Motor neuron (in vitro differentiated cells): ENCODE data around the gene EHMT1. TPM values are rescaled to one million over a fixed set of nuclear protein-coding genes. Genes with fewer than 3 reads are reported as not detected.
A peak's percentile ranks its signal among the peaks of the same experiment; 100 is the strongest.
"Not testable (repeated sequence)": the region's sequence is repeated elsewhere in the genome, so short reads cannot be mapped to it uniquely, and the experiment has no call there.

Source experiments
- ATAC-seq, 8 experiments: fragments of 200-7000 bp; cut with Tn5 transposase; replicated peaks in 6 of 8; 2 replicates each; pipeline ENCODE4 v1.8.0; 2021; ENCODE audit warnings: mild to moderate bottlenecking in 8 of 8, moderate library complexity in 8 of 8
- H3K27ac ChIP-seq, 2 donors: fragments of 250-450 bp; sonication (Bioruptor Pico); 2 replicates each; pipeline ENCODE4 v1.9.0; 2021; ENCODE audit warnings: antibody characterized with exemption in 2 of 2, mild to moderate bottlenecking in 2 of 2, moderate library complexity in 1 of 2
- H3K4me1 ChIP-seq, 2 donors: fragments of 250-450 bp; sonication (Bioruptor Pico); replicated peaks in 1 of 2; 2 replicates each; pipeline ENCODE4 v1.6.1; 2021; ENCODE audit warnings: antibody characterized with exemption in 2 of 2, mild to moderate bottlenecking in 2 of 2, moderate library complexity in 1 of 2
- H3K4me3 ChIP-seq, 5 donors: fragments of 250-450 bp; sonication (Bioruptor Pico); 2 replicates each; pipeline ENCODE4 v1.9.0; 2021; ENCODE audit warnings: antibody characterized with exemption in 5 of 5, mild to moderate bottlenecking in 5 of 5, moderate library complexity in 4 of 5
- WGBS, 10 experiments: fragments of 450-650 bp; shearing (Covaris generic); methylation state at CpG; one replicate each; pipeline ENCODE4 v1.0.0; 2022; 5-methylcytosine and 5-hydroxymethylcytosine counted together
- in situ Hi-C, 9 experiments: fragments of 400-800 bp; cut with MboI; loops; one replicate each; pipeline ENCODE4 v1.15.0; 2021; ENCODE audit warnings: low sequenced_read_pairs in 9 of 9, low pct_unique_long_range_greater_than_20kb in 2 of 9; ENCODE audit not compliant: unreplicated experiment in 9 of 9
- total RNA-seq, 8 experiments: library from RNA; unstranded; fragments of 300-600 nt; gene quantifications; 2 replicates each; pipeline versions ENCODE4 v1.2.3 to v1.2.4, GENCODE V29; 2022

The EHMT1 gene
- total RNA-seq, 8 experiments from 2014 or later = 25.0 to 90.6 (median 42.6) TPM

DNA sequence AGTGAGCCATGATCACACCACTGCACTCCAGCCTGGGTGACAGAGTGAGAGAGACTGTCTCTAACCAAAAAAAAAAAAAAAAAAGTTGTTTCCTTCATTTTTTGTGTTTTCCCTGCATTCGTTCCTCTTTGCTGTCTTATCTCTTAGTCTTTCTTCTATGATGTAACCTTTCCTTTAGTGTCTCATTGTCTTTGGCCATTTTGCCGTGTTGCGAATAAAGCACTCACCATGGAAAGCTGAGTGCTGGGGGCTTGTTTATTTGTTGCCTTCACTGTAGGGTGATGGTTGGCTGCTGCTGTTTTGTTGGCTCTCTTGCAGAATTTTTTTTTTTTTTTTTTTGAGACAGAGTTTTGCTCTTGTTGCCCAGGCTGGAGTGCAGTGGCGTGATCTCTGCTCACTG lies 7.7 kb downstream of the EHMT1 start:
- no peak overlapping the region for H3K4me3 ChIP-seq
- no peak overlapping the region for H3K27ac ChIP-seq
- H3K4me1 ChIP-seq = peaks cover 1 to 2% of the 10 kb centered on the region in 2 donors
- WGBS, 10 experiments = 71 to 100% (median 100%) methylated on average over 1 to 4 of the region's 4 CpGs
- in situ Hi-C loops = loop anchor here in 1 of 9 experiments (10.0 kb wide), 1 partner anchor 58 kb away; no protein-coding TSS in a partner anchor
- no peak for ATAC-seq

GRCh38 chr9:137627406-137627805 lies 8.6 kb downstream of the EHMT1 start:
- WGBS, 10 experiments = 88 to 100% (median 100%) methylated on average over 1 to 8 of the region's 14 CpGs; no CpG with 5 or more reads in 1 of the 10 experiments
- in situ Hi-C loops = loop anchor here in 1 of 9 experiments (10.0 kb wide), 1 partner anchor 57 kb away; no protein-coding TSS in a partner anchor
- not testable (repeated sequence) for H3K4me1 ChIP-seq, H3K27ac ChIP-seq, ATAC-seq, H3K4me3 ChIP-seq

GRCh38 chr9:137630126-137630525 lies 11.3 kb downstream of the EHMT1 start:
- H3K27ac ChIP-seq = no peak overlapping the region
- in situ Hi-C loops = no loop called here
- 50 to 100% (median 86%) methylated on average over 1 of the region's 1 CpG; no CpG with 5 or more reads in 3 of the 10 experiments for WGBS, 10 experiments

DNA sequence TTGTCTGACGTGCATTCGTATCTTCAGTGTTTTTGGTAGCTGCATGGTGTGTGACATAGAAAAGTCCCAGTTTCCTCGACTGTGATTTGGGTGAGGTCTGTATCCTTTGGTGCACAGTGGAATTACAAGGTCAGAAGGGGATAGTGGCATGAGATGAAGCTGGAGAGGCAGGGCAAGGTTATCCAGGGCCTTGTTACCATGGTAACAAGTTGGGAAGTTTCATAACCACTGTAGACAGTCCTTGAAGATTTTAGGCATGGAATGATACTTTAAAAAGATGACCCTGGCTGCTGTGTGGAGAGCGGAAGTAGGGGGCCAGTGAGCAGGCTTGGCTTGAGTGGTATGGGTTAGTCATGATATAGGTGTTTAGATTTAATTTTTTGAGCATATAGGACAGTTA lies 11.9 kb downstream of the EHMT1 start:
- ATAC-seq = peak in 1 of 8 experiments; percentile 34
- peaks cover 0 to 2% of the 10 kb centered on the region in 2 donors for H3K4me1 ChIP-seq
- WGBS, 10 experiments = 50 to 100% (median 80%) methylated on average over 1 to 4 of the region's 4 CpGs; no CpG with 5 or more reads in 3 of the 10 experiments
- H3K4me3 ChIP-seq = no peak overlapping the region
- no peak overlapping the region for H3K27ac ChIP-seq
- in situ Hi-C loops = no loop called here

More at GRCh38 chr9:137630126-137630525, 11.3 kb downstream of the EHMT1 start:
- peaks cover 0 to 2% of the 10 kb centered on the region in 2 donors for H3K4me1 ChIP-seq
- H3K4me3 ChIP-seq = no peak overlapping the region
- no peak for ATAC-seq

GRCh38 chr9:137631345-137632229 lies 12.8 kb downstream of the EHMT1 start:
- ATAC-seq = peak in 2 of 8 experiments; percentile 58 to 62
- WGBS, 10 experiments = 83 to 100% (median 93%) methylated on average over 1 to 6 of the region's 16 CpGs
- Histone ChIP-seq H3K27ac (no peak overlapping the region), H3K4me3 (no peak overlapping the region), H3K4me1 (peaks cover 0 to 2% of the 10 kb centered on the region in 2 donors)
- in situ Hi-C loops = no loop called here

- Histone ChIP-seq H3K4me3 (no peak overlapping the region), H3K4me1 (peaks cover 0 to 2% of the 10 kb centered on the region in 2 donors), H3K27ac (peak overlapping the region; percentile 41 to 53)
- in situ Hi-C loops = no loop called here
- ATAC-seq = peak in 6 of 8 experiments; percentile 27 to 86 (median 74)
- WGBS, 10 experiments = 60 to 95% (median 83%) methylated on average over 1 to 17 of the region's 23 CpGs; no CpG with 5 or more reads in 3 of the 10 experiments
Observed at GRCh38 chr9:137632230-137633161, 13.7 kb downstream of the EHMT1 start.

GRCh38 chr9:137634016-137634415 lies 15.2 kb downstream of the EHMT1 start:
- Histone ChIP-seq H3K27ac (no peak overlapping the region), H3K4me1 (peaks cover 0 to 2% of the 10 kb centered on the region in 2 donors), H3K4me3 (no peak overlapping the region)
- in situ Hi-C loops = no loop called here
- WGBS, 10 experiments = 48 to 100% (median 93%) methylated on average over 2 to 5 of the region's 5 CpGs
- ATAC-seq = no peak

DNA sequence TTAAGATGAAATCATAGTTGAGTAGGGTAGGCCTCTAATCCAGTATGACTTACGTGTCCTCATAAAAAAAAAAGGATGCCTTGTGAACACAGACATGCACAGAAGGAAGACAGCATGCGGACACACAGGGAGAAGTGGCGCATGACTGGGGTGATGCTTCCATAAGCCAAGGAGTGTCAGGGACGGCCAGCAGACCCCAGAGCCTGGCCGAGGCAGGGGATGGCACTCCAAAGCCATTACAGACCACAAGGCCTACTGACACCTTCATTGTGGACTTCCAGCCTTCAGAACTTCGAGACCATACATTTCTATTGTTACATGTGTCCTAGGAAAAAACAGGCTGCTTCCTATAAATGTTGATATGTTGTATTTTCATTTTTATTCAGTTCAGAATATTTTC lies 19.9 kb downstream of the EHMT1 start:
- Histone ChIP-seq H3K27ac (no peak overlapping the region), H3K4me1 (no peaks in the 10 kb centered on the region), H3K4me3 (no peak overlapping the region)
- 89 to 100% (median 94%) methylated on average over 1 to 6 of the region's 6 CpGs; no CpG with 5 or more reads in 1 of the 10 experiments for WGBS, 10 experiments
- ATAC-seq = no peak
- in situ Hi-C loops = no loop called here

DNA sequence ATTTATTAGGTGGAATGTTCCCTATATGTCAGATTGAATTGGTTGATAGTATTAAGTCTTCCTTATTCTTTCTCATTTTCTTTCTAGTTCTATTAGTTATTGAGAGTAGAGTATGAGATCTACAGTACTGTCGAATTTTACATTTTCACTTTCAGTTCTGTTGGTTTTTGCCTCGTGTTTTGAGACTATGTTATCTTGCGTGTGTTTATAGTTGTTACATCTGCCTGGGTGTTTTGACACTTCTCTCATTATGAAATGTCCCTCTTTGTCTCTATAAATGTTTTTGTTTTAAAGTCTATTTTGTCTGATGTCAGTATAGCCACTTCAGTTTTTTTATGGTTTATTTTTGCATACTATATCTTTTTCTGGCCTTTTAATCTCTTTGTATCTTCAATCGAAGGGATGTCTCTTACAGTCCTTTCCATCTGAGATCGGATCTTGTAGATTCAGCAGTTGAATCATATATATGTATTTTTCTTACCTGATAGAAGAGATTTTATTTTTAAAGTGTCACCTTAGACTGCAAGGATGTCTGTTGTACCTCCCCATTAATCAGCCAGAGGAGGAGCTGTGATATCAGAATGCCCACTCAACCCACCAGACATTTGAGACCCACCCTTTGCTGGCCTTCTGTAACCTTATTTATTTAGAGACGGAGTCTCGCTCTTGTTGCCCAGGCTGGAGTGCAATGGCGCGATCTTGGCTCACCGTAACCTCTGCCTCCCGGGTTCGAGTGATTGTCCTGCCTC lies 20.7 kb downstream of the EHMT1 start:
- Histone ChIP-seq H3K4me3 (no peak overlapping the region), H3K27ac (no peak overlapping the region), H3K4me1 (no peaks in the 10 kb centered on the region)
- 56 to 98% (median 90%) methylated on average over 4 to 12 of the region's 12 CpGs for WGBS, 10 experiments
- in situ Hi-C loops = no loop called here
- peak in 2 of 8 experiments; percentile 65 to 81 for ATAC-seq

DNA sequence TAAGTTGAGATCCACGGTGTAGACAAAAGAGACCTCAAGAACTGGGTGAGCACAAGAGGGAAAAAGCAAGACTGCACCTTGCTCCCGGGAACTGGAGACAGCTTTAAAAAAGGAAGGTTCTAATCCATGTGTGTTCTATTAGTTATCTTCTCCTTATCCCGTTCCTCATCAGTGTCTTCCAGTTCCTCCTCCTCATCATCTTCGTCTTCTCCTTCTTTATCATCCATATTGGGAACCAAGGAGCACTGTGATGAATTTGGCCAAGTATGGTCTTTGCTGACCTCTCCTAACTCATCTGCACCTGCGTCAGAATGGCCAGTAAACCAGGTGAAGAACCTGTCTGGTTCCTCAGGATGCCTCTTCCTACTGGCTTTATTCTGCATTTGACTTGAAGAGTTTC lies 22.1 kb downstream of the EHMT1 start:
- 71 to 100% (median 95%) methylated on average over 2 to 5 of the region's 5 CpGs; no CpG with 5 or more reads in 1 of the 10 experiments for WGBS, 10 experiments
- Histone ChIP-seq H3K27ac (no peak overlapping the region), H3K4me1 (no peaks in the 10 kb centered on the region), H3K4me3 (no peak overlapping the region)
- ATAC-seq = no peak
- in situ Hi-C loops = no loop called here

DNA sequence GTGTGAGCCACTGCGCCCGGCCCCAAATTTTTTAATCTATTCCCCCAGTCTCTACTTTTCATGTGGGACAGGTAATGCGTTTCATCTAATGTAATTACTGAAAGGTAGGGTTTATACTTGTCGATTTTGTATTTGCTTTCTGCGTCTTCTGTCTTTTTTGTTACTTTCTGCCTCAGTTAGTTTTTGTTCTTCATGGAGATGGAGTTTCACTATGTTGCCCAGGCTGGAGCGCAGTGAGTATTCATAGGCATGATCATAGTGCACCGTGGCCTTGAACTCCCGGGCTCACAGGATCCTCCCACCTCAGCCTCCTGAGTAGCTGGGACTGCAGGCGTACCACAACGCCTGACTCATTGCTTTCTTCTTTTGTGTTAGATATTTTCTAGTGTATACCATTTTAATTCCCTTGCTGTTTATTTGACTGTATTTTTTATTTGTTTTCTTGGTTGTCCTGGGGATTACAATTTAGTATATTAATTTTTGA lies 23.4 kb downstream of the EHMT1 start:
- Histone ChIP-seq H3K4me3 (no peak overlapping the region), H3K4me1 (no peaks in the 10 kb centered on the region), H3K27ac (no peak overlapping the region)
- WGBS, 10 experiments = 90 to 100% (median 95%) methylated on average over 2 to 10 of the region's 10 CpGs
- in situ Hi-C loops = no loop called here
- no peak for ATAC-seq

- H3K4me3 ChIP-seq = no peak overlapping the region
- in situ Hi-C loops = no loop called here
- ATAC-seq = no peak
- no peak overlapping the region for H3K27ac ChIP-seq
- 96 to 100% (median 100%) methylated on average over 2 to 5 of the region's 5 CpGs; no CpG with 5 or more reads in 1 of the 10 experiments for WGBS, 10 experiments
- no peaks in the 10 kb centered on the region for H3K4me1 ChIP-seq
Observed at GRCh38 chr9:137642892-137643291, 24.1 kb downstream of the EHMT1 start.
